B cell (primary cell): ENCODE measurements around the gene ZBTB40. TPM values are rescaled to one million over a fixed set of nuclear protein-coding genes. Genes with fewer than 3 reads are reported as not detected.

Experiments used
- ATAC-seq: fragments of 200-7000 bp; cut with Tn5 transposase; one replicate; pipeline ENCODE4 v1.10.0; 2021; ENCODE audit warnings: low read depth, mild to moderate bottlenecking, moderate number of reproducible peaks, moderate library complexity
- CTCF ChIA-PET: fragments of 350-600 bp; sonication (Branson Sonifier 250); formaldehyde crosslinking; loops from one replicate; lab custom pipeline; 2021; ENCODE audit warnings: antibody characterized with exemption, inconsistent platforms; lab: Charles Lee
- POLR2A ChIA-PET: fragments of 350-600 bp; sonication (Branson Sonifier 250); formaldehyde crosslinking; loops from one replicate; lab custom pipeline; 2021; ENCODE audit warnings: antibody characterized with exemption; lab: Charles Lee
- DNase-seq: peaks from one replicate; pipeline ENCODE4 v3.0.0; 2013
- H2AFZ ChIP-seq: 2 replicates; pipeline ENCODE4 v1.6.1; 2012; ENCODE audit warnings: mild to moderate bottlenecking, low read depth, low read length; ENCODE audit not compliant: insufficient read depth, poor library complexity, severe bottlenecking
- H3K27ac ChIP-seq, 2 donors: 1 replicate in 1 of 2; 2 replicates in 1 of 2; pipeline ENCODE4 v1.5.1; 2012 to 2013; ENCODE audit warnings: low read length in 2 of 2, mild to moderate bottlenecking in 2 of 2, moderate library complexity in 1 of 2
- H3K27me3 ChIP-seq, 4 experiments: fragments of 200-600 bp in 1 of 4; sonication (generic) in 1 of 4; replicated peaks in 1 of 4; 1 replicate in 2 of 4; 2 replicates in 2 of 4; pipeline versions ENCODE4 v1.6.1 to v1.7.0; 2013 to 2016; ENCODE audit warnings: low read length in 3 of 4, mild to moderate bottlenecking in 2 of 4, mixed read lengths in 1 of 4, moderate library complexity in 1 of 4; ENCODE audit not compliant: insufficient read depth in 4 of 4, control insufficient read depth in 3 of 4; ENCODE audit errors: control extremely low read depth in 1 of 4
- H3K36me3 ChIP-seq, 2 experiments: replicated peaks in 1 of 2; 1 replicate in 1 of 2; 2 replicates in 1 of 2; pipeline versions ENCODE4 v1.6.1 to v1.7.1; 2013; ENCODE audit warnings: low read length in 1 of 2; ENCODE audit not compliant: insufficient read depth in 2 of 2, control insufficient read depth in 1 of 2; ENCODE audit errors: control extremely low read depth in 1 of 2, extremely low read depth in 1 of 2
- H3K4me1 ChIP-seq, 2 donors: fragments of 200-600 bp in 1 of 2; sonication (generic) in 1 of 2; 1 replicate in 1 of 2; 2 replicates in 1 of 2; pipeline versions ENCODE4 v1.5.1 to v1.6.1; 2013 to 2017; ENCODE audit warnings: low read length in 2 of 2; ENCODE audit not compliant: control insufficient read depth in 2 of 2, insufficient read depth in 2 of 2
- H3K4me2 ChIP-seq: replicated peaks from 2 replicates; pipeline ENCODE3; 2012; ENCODE audit warnings: mild to moderate bottlenecking, low read depth, low read length; ENCODE audit not compliant: poor library complexity, severe bottlenecking
- H3K4me3 ChIP-seq, 5 experiments: fragments of 200-600 bp in 1 of 5; sonication (generic) in 1 of 5; 1 replicate in 3 of 5; 2 replicates in 2 of 5; pipeline versions ENCODE4 v1.5.1 to v1.7.0; 2011 to 2016; ENCODE audit warnings: low read length in 4 of 5, mild to moderate bottlenecking in 4 of 5, low read depth in 2 of 5, control low read depth in 1 of 5, moderate library complexity in 1 of 5; ENCODE audit not compliant: insufficient read depth in 1 of 5; ENCODE audit errors: control extremely low read depth in 1 of 5, extremely low read depth in 1 of 5
- H3K79me2 ChIP-seq: fragments of 200-600 bp; sonication (generic); one replicate; pipeline ENCODE4 v1.6.0; 2016; ENCODE audit warnings: low read length; ENCODE audit not compliant: control insufficient read depth, insufficient read depth
- H3K9ac ChIP-seq: fragments of 200-600 bp; sonication (generic); 2 replicates; pipeline ENCODE4 v1.6.1; 2017; ENCODE audit warnings: mild to moderate bottlenecking, low read length, moderate library complexity
- H3K9me3 ChIP-seq, 3 donors: one replicate each; pipeline versions ENCODE4 v1.6.1 to v1.7.1; 2013; ENCODE audit warnings: low read length in 2 of 3; ENCODE audit not compliant: control insufficient read depth in 2 of 3, insufficient read depth in 1 of 3; ENCODE audit errors: control extremely low read depth in 1 of 3
- H4K20me1 ChIP-seq: 2 replicates; pipeline ENCODE4 v1.6.0; 2012; ENCODE audit warnings: mild to moderate bottlenecking, low read length; ENCODE audit not compliant: insufficient read depth, control insufficient read depth, poor library complexity, severe bottlenecking
- H3K27ac Mint-ChIP-seq: one replicate; pipeline ENCODE4 v1.8.0; 2021; ENCODE audit warnings: mixed read lengths
- H3K27me3 Mint-ChIP-seq: one replicate; pipeline ENCODE4 v1.8.0; 2021; ENCODE audit warnings: mixed read lengths
- H3K4me1 Mint-ChIP-seq: one replicate; pipeline ENCODE4 v1.8.0; 2021; ENCODE audit warnings: mixed read lengths
- H3K4me3 Mint-ChIP-seq: one replicate; pipeline ENCODE4 v1.8.0; 2021; ENCODE audit warnings: mixed read lengths
- H3K9me3 Mint-ChIP-seq: one replicate; pipeline ENCODE4 v1.8.0; 2022; ENCODE audit warnings: mixed read lengths; ENCODE audit not compliant: insufficient read depth
- CTCF ChIP-seq: fragments of 200-600 bp; IDR thresholded peaks from one replicate; pipeline ENCODE4 v1.8.0; 2022; ENCODE audit warnings: antibody characterized with exemption, mild to moderate bottlenecking
- EZH2 ChIP-seq: IDR thresholded peaks from 2 replicates; pipeline ENCODE4 v1.6.1; 2012; ENCODE audit warnings: borderline replicate concordance, low read depth, mild to moderate bottlenecking, moderate library complexity, low read length; ENCODE audit not compliant: insufficient read depth, poor library complexity, severe bottlenecking
- WGBS: methylation state at CpG from one replicate; pipeline ENCODE4 v1.1.5; 2013; ENCODE audit warnings: missing lambda C conversion rate; ENCODE audit not compliant: insufficient coverage; 5-methylcytosine and 5-hydroxymethylcytosine counted together
- intact Hi-C: fragments of 100-400 bp; cut with micrococcal nuclease; formaldehyde crosslinking; loops from one replicate; pipeline ENCODE4 v1.10.0; 2022
- polyA plus RNA-seq: library from polyadenylated mRNA; depleted of rRNA; stranded (reverse); fragments of >200 nt; gene quantifications from 2 replicates; pipeline ENCODE4 v1.2.3, GENCODE V29; 2012
- total RNA-seq, 2 donors: library from RNA; stranded (reverse); fragments of 120-200 nt in 1 of 2; gene quantifications; 1 replicate in 1 of 2; 2 replicates in 1 of 2; pipeline versions ENCODE4 v1.2.3 to v1.2.4, GENCODE V29; 2013 to 2022

Gene ZBTB40
- total and polyA plus RNA-seq, 2 donors (not counting 1 experiment from before 2014, with no cell fraction given) = 30.9 to 51.9 TPM

DNA sequence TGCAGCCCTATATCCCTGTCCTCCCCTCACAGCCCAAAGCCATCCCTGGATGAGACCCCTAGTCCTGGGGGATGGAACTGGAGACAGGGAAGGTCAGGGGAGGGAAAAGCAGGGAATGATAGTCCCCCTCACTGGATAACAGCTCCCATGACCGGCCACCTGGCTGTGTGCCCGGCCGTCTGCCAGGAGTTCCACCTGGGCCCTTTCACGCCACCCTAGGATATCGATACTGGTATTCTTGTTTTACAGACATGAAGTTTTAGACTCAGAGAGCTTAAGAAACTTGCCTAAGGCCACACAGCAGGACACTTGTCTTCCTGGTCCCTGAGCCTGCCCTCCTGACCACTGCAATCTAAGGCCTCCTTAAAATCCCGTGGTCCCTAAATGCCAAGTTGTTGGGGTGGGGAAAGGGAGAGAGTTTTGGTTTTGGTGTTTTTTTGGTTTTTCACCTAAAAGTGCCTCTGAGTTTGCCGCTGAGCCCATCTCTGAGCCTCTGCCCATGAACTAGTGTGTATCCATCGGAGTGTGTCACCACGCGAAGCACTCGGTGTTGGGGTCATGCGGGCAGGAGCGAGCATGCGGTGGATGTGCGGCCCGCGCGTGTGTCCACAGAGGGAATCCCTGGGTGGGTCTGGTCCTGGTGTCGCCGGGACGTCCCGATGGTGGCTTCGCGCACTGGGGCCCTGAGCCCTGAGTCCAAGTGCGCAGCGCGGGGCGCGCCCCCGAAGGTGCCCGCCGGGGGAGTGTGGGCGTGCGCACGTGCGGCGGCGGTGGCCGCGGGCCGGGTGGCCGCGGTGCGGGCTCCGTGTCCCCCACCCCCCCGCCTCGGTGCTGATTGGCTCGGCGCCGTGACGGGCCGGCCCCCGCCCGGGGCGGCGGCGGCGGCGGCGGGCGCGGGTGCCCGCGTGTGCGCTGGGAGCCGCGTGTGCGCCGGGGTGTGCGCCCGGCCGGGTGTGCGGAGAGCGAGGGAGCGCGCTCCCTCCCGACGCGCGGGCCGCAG, 111.2 kb downstream of the ZBTB40 start, which contains the start of gene EPHA8:
EPHA8 (plus strand) TSS at position 906 of the 1,000 bp plus-strand sequence. CDS start 147 bp downstream, outside the sequence.
- H3K4me1 ChIP-seq = no peaks in the 10 kb centered on the region
- TF ChIP-seq EZH2 = no peak
- H3K4me3 Mint-ChIP-seq = peak within 1 kb of the TSS; percentile 57
- no peak for DNase-seq
- intact Hi-C loops = no loop called here
- no peaks in the 10 kb centered on the region for H3K79me2 ChIP-seq
- H3K9me3 Mint-ChIP-seq = no peaks in the 10 kb centered on the region
- H3K4me2 ChIP-seq = no peak within 1 kb of the TSS
- WGBS = 10% methylated on average over 80 of the region's 81 CpGs
- CTCF ChIA-PET = no interaction called here
- POLR2A ChIA-PET = no interaction called here
- no peak within 1 kb of the TSS for H3K27ac ChIP-seq
- peaks cover 0 to 29% (median 3%) of the 10 kb centered on the region in 4 experiments for H3K27me3 ChIP-seq
- H3K36me3 ChIP-seq = no peaks in the 10 kb centered on the region
- no peak within 1 kb of the TSS for H3K9ac ChIP-seq
- ATAC-seq = no peak
- no peak within 1 kb of the TSS for H3K27ac Mint-ChIP-seq
- H3K4me1 Mint-ChIP-seq = peaks cover 3% of the 10 kb centered on the region
- peaks cover 47% of the 10 kb centered on the region for H3K27me3 Mint-ChIP-seq
- no peaks in the 10 kb centered on the region for H4K20me1 ChIP-seq
- H3K9me3 ChIP-seq = no peaks in the 10 kb centered on the region
- no peak within 1 kb of the TSS for H2AFZ ChIP-seq
- H3K4me3 ChIP-seq = no peak within 1 kb of the TSS

DNA sequence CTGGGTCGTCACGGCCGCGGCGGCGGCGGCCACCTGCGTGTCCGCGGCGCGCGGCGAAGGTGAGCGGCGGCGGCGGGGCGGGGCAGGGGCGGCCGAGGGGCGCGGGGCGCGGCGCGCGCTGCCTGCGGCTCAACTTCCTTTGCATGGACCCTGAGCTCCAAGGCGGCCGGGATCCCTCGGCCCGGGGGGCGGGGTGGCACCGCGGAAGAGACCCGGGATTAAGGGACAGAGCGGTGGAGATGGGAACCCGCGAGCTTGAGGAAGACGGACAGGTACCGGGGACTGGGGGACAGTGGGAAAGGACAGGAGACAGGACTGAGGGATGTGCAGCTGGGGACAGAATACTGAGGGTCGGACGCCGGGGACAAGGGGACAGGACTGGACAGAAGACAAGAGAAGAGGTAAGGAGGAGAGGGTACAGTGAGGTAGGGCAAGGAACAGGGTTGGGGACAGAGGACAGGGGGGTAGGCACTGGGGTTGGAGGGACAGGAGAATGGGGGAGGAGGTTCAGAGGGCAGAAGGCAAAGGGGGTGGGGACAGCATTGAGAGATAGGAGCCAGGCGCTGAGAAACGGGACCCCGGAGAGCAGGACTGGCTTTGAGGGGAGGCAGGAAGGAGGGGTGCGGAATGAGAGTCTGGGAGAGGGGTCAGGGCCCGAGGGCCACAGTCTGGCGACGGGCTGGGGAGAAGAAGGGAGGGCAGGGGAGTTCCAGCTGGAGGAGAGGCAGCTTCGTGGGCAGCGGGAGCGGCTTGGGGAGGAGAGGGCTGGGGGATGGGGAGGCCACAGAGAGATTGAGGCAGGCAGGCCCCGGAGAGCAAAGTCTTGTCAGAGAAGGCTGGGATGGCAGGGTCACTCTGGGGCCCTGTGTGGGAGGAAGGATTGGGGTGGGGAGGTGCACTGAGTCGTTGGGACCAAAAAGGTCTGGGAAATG, 112.3 kb downstream of the ZBTB40 start:
- peaks cover 46% of the 10 kb centered on the region for H3K27me3 Mint-ChIP-seq
- H3K27ac Mint-ChIP-seq = no peak overlapping the region
- intact Hi-C loops = no loop called here
- no peak overlapping the region for H3K9ac ChIP-seq
- H3K36me3 ChIP-seq = no peaks in the 10 kb centered on the region
- ChIA-PET CTCF (no interaction called here), POLR2A (no interaction called here)
- no peak overlapping the region for H3K27ac ChIP-seq
- H3K9me3 ChIP-seq = no peaks in the 10 kb centered on the region
- DNase-seq (no peak), ATAC-seq (no peak)
- no peaks in the 10 kb centered on the region for H3K9me3 Mint-ChIP-seq
- H3K27me3 ChIP-seq = peaks cover 0 to 28% (median 3%) of the 10 kb centered on the region in 4 experiments
- WGBS = 9% methylated on average over 53 of the region's 57 CpGs
- no peak overlapping the region for H2AFZ ChIP-seq
- H3K79me2 ChIP-seq = no peaks in the 10 kb centered on the region
- no peaks in the 10 kb centered on the region for H4K20me1 ChIP-seq
- H3K4me3 ChIP-seq = no peak overlapping the region
- H3K4me1 ChIP-seq = no peaks in the 10 kb centered on the region
- H3K4me2 ChIP-seq = no peak overlapping the region
- TF ChIP-seq CTCF (no peak), EZH2 (no peak)
- peak overlapping the region; percentile 57 for H3K4me3 Mint-ChIP-seq
- H3K4me1 Mint-ChIP-seq = peaks cover 3% of the 10 kb centered on the region
